ENCODE measurements around the gene IDH3G.

The IDH3G gene

DNA sequence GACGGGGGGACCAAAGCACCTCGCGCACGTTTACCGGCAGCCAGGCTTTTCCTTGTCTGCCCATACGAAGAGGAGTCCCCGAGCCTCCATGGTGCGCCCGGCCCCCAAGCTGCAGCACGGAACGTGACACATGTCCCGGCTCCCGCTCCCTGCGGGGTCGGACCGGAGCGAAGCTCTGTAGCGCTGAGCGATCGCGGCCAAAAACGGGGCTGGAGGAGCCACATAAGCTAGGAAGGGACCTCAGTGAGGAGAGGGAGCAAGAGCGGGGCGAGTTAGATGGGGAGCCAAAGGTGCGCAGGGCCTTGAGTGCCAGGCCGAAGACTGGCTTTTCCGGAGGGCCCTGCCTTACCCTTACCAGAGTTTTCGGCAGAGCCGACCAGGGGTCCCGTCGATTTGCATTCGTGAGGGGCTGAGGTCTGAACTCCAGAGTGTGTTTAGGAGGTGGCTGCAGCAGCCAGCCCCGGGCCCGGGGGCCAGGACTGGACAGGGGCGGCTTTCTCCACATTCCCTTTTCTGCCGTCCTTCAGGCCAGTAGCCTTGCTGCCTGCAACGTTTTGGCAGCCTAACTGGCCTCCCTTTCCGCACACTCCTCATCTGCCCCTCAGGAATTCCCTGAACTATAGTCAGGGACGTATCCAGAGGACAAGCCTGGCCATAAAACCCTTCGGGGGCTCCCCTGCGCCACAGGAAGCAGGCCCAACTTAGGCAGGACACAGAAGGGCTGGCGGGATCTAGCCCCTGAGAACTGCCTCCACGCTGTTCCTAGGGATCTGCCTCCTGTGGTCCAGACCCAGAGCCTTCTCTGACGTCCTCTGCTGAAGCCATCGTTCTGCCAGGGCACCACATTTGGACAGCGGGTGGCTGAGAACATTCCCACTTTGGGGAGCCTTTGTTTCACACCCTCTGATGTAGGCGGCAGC is 982 bp upstream of the IDH3G start:
- H3K9me2 ChIP-seq (replicated peaks; ENCODE audit: control insufficient read depth, low read length), result no peaks in the 10 kb centered on the region
- peaks cover 55% of the 10 kb centered on the region for H3K79me2 ChIP-seq (ENCODE audit: control insufficient read depth, low read length)
- H3K27ac ChIP-seq (ENCODE audit: low read depth, low read length), result 0 out of 2 replicates have a peak overlapping the region, but pooled peaks have one; percentile 37
- no peaks in the 10 kb centered on the region for H4K20me1 ChIP-seq (ENCODE audit: control insufficient read depth, insufficient read depth, low read depth, low read length)
- H3F3A ChIP-seq (ENCODE audit: control insufficient read depth, insufficient read depth), result no peaks in the 10 kb centered on the region
- TF ChIP-seq EZH2phosphoT487 (IDR thresholded peaks at IDR 0.05; ENCODE audit: borderline replicate concordance, low read length) (no peak), CTCF (IDR thresholded peaks at IDR 0.05; ENCODE audit: low read depth, low read length, poor library complexity, severe bottlenecking) (no peak)
- peak overlapping the region; percentile 75 for H3K4me2 ChIP-seq (ENCODE audit: low read length)
- H3K27me3 ChIP-seq (ENCODE audit: control insufficient read depth, low read length), result no peaks in the 10 kb centered on the region
- H3K4me1 ChIP-seq (ENCODE audit: control insufficient read depth, low read length), result peaks cover 20% of the 10 kb centered on the region
- H3K4me3 ChIP-seq (ENCODE audit: low read length), result peak overlapping the region; percentile 79
- H3K9me3 ChIP-seq (ENCODE audit: control insufficient read depth, insufficient read depth, low read length), result no peaks in the 10 kb centered on the region
- peaks cover 23% of the 10 kb centered on the region for H3K36me3 ChIP-seq (ENCODE audit: control insufficient read depth, low read length)

GRCh38 chrX:153793291-153793690 is 884 bp downstream of the IDH3G start:
- Histone ChIP-seq H3K9me2 (replicated peaks; ENCODE audit: control insufficient read depth, low read length) (no peaks in the 10 kb centered on the region), H3F3A (ENCODE audit: control insufficient read depth, insufficient read depth) (no peaks in the 10 kb centered on the region), H3K27me3 (ENCODE audit: control insufficient read depth, low read length) (no peaks in the 10 kb centered on the region), H3K9me3 (ENCODE audit: control insufficient read depth, insufficient read depth, low read length) (no peaks in the 10 kb centered on the region), H3K79me2 (ENCODE audit: control insufficient read depth, low read length) (peaks cover 55% of the 10 kb centered on the region), H3K27ac (ENCODE audit: low read depth, low read length) (peak overlapping the region; percentile 67), H3K36me3 (ENCODE audit: control insufficient read depth, low read length) (peaks cover 23% of the 10 kb centered on the region), H3K4me2 (ENCODE audit: low read length) (peak overlapping the region; percentile 84), H4K20me1 (ENCODE audit: control insufficient read depth, insufficient read depth, low read depth, low read length) (no peaks in the 10 kb centered on the region), H3K4me1 (ENCODE audit: control insufficient read depth, low read length) (peaks cover 20% of the 10 kb centered on the region), H3K4me3 (ENCODE audit: low read length) (peak overlapping the region; percentile 79)
- TF ChIP-seq CTCF (IDR thresholded peaks at IDR 0.05; ENCODE audit: low read depth, low read length, poor library complexity, severe bottlenecking) (no peak), EZH2phosphoT487 (IDR thresholded peaks at IDR 0.05; ENCODE audit: borderline replicate concordance, low read length) (no peak)

DNA sequence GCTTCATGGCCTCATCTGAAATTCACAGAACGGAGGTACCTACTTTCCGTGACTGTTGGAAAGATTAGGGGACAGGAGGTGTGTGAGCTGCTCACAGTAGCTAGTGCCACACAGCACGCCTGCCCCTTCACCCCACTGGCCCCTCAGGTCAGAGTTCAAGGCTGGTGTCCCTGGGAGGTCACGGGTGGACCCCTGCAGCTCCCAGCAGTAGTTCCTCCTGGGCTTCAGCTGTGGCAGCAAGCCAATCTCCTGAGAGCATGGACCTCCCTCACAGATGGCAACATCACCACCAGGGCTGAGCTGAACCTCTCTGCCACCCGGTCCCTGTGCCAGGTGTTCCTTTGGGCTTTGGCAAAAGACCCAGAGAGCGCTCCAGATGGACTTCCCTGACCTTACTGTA is 1.8 kb downstream of the IDH3G start:
- Histone ChIP-seq H3K4me2 (ENCODE audit: low read length) (no peak overlapping the region), H3K27ac (ENCODE audit: low read depth, low read length) (no peak overlapping the region), H3K4me1 (ENCODE audit: control insufficient read depth, low read length) (peaks cover 20% of the 10 kb centered on the region), H3K79me2 (ENCODE audit: control insufficient read depth, low read length) (peaks cover 55% of the 10 kb centered on the region), H3K36me3 (ENCODE audit: control insufficient read depth, low read length) (peaks cover 18% of the 10 kb centered on the region), H3K9me3 (ENCODE audit: control insufficient read depth, insufficient read depth, low read length) (no peaks in the 10 kb centered on the region), H3K27me3 (ENCODE audit: control insufficient read depth, low read length) (no peaks in the 10 kb centered on the region), H3K9me2 (replicated peaks; ENCODE audit: control insufficient read depth, low read length) (no peaks in the 10 kb centered on the region), H4K20me1 (ENCODE audit: control insufficient read depth, insufficient read depth, low read depth, low read length) (no peaks in the 10 kb centered on the region), H3K4me3 (ENCODE audit: low read length) (no peak overlapping the region; the same call in 1 of the 2 replicates), H3F3A (ENCODE audit: control insufficient read depth, insufficient read depth) (no peaks in the 10 kb centered on the region)
- TF ChIP-seq CTCF (IDR thresholded peaks at IDR 0.05; ENCODE audit: low read depth, low read length, poor library complexity, severe bottlenecking) (no peak), EZH2phosphoT487 (IDR thresholded peaks at IDR 0.05; ENCODE audit: borderline replicate concordance, low read length) (no peak)

All from DOHH2 (cell line).